NCI-H1436 (cell line): ENCODE results near the gene GLIS1.
"Not testable (repeated sequence)": the region's sequence is repeated elsewhere in the genome, so short reads cannot be mapped to it uniquely, and the experiment has no call there.

Experiments
- DNase-seq: peaks from one replicate; lab custom pipeline; 2025; lab: John Stamatoyannopoulos, UW

GLIS1 gene

DNA sequence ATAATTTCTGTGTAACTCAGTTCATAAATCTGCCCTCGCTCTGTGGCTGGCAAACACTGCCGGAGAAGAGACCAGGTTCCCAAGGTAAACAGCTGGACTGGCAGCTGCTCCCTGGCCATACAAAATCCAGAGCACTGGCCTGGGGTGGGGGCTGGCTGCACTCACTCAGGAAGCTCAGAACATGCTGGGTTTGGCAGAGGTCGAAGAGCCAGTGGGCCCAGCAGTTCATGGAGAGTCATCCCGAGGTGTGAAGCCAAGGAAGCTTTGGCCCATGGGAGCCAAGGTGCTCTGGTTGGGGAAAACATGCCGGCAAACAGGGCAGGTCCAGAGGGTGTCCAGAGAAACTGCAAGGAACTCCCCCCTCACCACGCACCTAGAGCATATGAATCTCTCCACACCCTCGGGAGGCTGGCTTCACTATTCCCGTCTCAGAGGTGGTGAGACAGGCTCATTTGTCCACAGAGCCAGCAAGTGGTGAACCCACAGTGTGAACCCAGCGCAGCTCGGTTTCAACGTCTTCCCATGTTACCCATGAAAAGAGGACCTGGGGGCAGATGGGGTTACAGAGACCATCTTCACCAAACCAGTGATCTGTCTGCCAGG lies 177.4 kb downstream of the GLIS1 start:
- DNase-seq = no peak

DNA sequence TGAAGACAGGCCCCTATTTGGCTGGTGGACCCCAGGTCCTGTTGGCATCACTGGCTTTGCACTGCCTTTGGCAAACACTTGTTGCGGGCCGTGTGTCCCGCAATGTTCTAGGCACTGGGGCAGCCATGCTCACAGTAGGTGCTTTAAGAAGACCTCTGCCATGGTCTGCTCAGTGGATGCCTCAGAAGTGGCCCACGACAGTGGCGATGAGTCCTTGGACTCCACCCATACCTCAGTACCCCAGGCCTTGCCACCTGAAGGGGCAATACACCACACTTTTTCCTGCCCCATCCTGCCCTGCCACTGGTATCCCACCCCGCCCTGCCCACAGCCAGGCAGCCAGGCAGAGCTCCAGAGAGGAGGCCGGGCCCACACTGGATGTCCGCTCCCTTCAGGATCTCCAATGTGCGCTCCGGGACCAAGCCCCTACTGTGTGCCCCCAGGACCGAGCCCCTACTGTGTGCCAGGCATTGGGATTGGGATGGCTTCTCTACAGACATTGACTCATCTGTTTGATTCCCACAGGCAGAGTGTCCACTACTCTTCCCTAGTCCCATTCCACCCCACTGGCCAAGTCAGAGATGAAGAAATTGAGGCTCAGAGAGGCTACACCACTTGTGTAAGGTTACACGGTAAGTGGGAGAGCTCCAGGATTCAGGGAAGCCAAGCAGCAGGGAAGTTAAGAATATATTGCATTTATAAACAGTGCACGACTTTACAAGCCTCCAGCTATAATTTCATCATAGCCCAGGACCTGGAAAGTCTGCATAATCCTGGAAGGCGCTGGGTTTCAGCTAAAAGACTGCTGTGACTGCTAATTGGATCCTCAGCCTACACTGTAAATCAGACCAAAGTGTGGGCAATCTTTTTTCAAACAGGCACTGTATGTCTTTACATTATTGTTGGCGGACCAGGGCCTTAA lies 178.1 kb downstream of the GLIS1 start:
- DNase-seq = no peak

DNA sequence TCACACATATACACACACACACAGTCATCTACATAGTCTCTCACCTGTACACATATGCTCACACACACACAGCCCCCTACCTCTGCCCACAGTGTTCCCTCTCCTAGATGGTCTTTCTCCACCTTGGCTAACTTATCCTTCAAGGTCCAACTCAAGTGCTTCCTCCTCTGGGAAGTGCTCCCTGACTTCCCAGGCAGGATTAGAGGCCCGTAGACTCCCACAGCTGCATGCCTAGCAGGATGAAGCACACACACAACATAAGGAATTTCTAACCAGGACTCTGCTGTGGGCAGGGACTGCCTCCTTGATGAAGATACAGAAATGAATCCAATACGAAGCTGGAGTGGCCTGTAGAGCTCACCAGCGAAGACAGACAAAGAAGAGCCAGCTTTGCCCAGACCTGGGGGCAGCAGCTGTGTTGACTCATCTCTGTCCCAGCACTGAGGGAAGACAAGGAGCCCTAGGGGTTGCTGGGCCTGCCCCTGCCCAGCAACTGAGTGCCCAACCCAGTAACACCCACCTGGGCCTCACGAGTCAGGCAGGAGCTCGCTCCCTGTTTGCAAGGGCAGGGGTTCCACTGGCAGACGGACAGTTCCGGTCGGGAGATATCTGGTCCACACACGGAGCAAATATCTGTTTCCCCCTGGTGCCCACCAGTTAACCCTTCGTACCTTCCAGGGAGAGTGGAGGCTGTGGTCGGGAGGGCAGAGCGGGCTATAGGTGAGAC lies 178.9 kb downstream of the GLIS1 start:
- no peak for DNase-seq

DNA sequence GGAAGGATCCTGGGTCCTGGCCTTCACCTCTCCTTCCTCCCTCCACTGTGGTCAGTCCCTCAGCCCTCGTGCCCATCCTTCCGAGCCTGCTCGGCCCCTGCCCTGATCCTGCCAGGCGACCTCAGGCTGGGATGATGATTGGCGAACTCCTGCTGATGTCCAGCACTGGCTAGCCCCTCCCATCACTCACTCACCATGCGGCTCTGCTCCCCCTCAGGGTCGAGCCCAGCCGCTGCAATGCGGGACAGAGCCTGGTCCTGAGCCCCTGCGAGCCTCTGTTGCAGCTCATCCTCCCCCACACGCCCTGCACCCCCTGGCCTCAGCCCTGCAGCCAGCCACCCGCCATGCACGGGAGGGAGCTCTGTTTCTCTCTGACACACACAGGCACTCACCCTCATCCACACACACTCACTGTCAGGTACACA lies 179.6 kb downstream of the GLIS1 start:
- DNase-seq = no peak

DNA sequence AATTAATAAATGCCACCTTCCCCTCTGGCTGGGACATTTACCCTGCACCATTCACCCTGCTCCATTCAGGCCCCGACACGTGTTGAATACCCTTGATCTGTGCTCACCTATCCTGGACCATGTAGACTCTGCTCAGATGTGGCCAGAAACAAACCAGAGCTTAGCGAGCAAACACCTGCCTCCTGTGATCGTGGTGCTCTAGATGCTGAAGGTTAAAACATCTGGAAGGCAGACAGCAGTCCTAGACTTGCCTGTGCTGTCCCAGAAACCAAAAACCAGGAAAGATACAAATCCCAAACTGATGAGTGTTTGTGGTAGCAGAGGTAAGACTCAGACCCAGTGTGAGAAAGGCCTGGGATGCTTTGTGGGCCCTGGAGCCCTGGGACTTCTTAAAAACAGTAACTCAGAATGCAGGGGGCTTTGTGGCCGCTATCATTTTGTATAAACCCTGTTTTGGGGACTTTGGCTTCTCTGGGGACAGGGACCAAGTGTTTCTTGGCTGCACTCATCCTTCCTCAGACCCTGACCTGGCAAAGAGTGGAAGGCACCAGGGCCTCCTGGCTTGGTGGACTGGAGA lies 180.1 kb downstream of the GLIS1 start:
- no peak for DNase-seq

GRCh38 chr1:53557830-53558738 lies 180.9 kb downstream of the GLIS1 start:
- no peak for DNase-seq

- DNase-seq = no peak
These were observed 181.6 kb downstream of the GLIS1 start for GRCh38 chr1:53557369-53557768.

- no peak for DNase-seq
These were observed 182.2 kb downstream of the GLIS1 start for GRCh38 chr1:53556657-53557227.

GRCh38 chr1:53555620-53556326 lies 183.2 kb downstream of the GLIS1 start:
- DNase-seq = not testable (repeated sequence)

- DNase-seq = no peak
These were observed 184.2 kb downstream of the GLIS1 start for GRCh38 chr1:53554592-53555305.

GRCh38 chr1:53553734-53554509 lies 185.0 kb downstream of the GLIS1 start:
- no peak for DNase-seq

GRCh38 chr1:53552981-53553733 lies 185.8 kb downstream of the GLIS1 start:
- DNase-seq = no peak

DNA sequence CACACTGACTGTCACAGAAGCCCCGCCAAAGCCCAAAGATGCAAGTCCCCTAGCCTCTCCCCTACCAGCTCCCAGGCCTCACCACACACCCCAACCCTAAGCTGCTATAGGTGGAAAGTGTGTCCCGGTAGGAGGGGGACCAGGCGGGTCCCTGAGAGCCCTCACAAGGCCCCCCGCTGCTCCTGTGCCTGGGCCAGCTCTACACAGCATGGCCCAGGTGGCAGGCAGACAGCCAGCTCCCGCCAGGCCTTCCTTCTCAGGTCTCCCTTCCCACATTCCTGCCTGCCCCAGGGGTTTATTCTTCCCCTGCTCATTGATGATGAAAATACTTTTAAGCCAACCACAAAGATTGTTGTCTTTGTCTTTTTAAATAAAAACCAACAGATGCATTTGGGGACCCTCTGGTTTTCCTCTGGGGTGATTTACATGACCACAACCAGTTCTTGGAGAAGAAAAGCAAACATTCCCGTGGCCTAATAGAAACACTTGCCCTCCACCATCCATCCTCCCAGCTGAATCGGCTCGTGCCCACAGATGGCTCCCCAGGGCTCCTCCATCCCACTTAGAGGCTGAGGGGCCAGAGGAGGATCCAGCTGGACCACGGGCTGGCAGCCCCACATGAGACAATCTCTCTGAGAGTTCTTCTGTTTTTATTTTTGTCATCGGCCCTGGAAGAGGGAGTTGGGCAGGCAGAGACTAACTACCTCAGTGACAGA lies 186.7 kb downstream of the GLIS1 start:
- no peak for DNase-seq

DNA sequence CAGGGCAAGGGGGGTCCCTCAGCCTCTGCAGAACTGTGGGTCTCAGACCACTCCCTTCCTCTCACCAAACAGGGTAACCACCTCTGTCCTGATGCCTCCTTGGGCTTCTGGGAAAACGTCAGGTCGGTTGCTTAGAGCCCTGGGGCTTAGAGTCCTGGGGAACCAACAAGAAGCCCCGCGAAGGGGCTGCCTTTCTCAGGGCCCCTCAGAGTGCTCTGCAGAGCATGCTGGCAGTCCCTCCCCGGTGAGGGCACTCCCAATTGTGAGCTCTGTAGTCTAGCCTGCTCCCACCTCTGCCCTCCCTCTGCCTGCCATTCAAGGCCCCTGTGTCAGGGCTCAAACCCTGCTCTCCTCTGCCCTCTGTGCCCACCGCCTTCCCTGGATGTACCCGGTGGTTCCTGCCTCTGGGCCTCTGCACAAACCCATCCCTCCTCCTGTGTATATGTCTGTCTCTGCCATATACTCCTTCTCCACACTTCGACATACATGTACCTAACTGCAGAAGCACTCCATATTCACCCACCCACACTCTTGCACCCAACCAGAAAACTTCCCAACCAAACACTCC lies 187.5 kb downstream of the GLIS1 start:
- DNase-seq = no peak

GRCh38 chr1:53550201-53550741 lies 188.7 kb downstream of the GLIS1 start:
- no peak for DNase-seq

DNA sequence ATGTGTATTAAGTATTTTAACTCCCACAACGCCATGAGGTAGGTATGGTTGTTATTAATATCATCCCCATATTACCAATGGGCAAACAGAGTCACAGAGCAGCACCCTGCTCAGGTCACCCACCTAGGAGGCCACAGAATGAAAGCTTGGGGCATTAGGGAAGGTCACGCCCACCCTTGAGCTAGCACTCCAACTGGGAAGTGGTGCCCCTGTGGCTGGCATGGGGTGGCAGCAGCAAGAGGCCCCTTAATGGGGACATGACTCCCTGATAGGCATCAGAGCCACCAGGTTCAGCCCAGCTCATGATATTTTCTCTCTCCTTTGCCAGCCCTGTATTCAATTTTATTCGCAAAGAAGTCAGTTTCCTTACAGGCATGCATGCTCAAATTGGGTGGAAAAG lies 189.2 kb downstream of the GLIS1 start:
- DNase-seq = no peak

GRCh38 chr1:53549287-53549686 lies 189.7 kb downstream of the GLIS1 start:
- no peak for DNase-seq
